ENCODE data around the gene FGF13.

FGF13 gene

DNA sequence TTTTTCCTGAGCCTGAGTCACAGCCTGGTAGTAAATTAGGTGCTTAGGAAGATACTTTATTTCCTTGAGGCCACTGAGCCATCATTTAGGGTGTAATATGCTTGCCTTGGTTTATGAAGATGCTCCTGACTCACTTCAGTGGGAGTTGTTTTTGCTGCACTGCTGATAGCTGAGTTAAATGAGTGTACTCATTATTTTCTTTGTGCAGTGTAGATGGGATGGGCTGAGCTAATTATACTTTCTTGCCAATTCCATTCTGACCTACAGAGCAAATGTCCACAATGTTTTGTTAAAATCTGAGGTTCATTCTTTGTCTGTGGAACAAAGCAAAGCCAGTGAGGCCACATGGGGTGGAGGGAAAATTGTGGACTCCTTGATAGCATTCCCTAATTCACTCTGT is 60.0 kb downstream of the FGF13 start:
- no peak for DNase-seq

DNA sequence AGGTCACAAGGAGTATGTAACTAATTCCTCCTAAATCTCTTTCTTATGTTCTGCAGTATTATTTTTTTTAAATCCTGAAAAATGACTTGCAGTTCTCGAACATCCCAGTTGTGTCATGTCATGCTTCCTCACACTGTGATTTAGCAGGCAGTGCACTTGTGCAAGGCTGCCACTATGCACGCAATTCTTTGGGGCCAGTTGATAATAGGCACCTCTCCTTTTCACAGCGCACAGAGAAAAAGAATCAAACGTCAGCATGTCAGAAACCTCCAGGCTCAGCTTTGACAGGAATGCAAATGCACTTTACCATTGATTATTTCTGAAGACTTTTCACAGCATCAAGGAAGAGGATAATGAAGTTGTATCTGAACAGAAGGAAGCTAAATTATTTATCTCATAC is 62.9 kb downstream of the FGF13 start:
- DNase-seq = no peak

DNA sequence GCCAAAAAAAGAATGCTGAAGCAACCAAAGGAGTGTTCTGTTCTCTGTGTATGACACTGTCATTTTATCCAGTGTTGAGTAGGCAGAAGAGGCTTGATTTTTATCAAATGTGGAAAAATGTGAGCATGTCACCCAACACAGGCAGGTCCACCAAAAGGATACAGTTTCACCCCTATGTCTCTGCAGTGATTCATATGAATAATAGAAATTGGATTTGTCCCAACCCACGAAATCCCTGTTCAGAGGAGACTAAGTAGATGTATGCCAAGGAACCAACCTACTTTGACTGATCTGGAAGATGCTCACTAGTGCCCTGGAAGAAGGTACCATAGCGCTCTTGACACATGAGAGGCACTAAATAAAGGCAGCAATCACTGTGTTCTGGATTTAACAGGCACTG is 72.5 kb downstream of the FGF13 start:
- no peak for DNase-seq

Data from NCI-H748 treated with DMSO at 0.1 percent for 48 hours (cell line).